Hepatocyte (in vitro differentiated cells): ENCODE data around the gene MED17.

ENCODE experiments used
- EZH2 ChIP-seq: fragments of 200-600 bp; sonication (generic); IDR thresholded peaks from 2 replicates; pipeline ENCODE4 v1.6.1; 2016; ENCODE audit warnings: antibody characterized with exemption, mild to moderate bottlenecking, borderline replicate concordance
- EZH2phosphoT487 ChIP-seq: fragments of 200-600 bp; sonication (generic); IDR thresholded peaks from one replicate; pipeline ENCODE4 v1.6.1; 2018; ENCODE audit warnings: antibody characterized with exemption, mild to moderate bottlenecking, low read depth, moderate library complexity; ENCODE audit not compliant: unreplicated experiment, severe bottlenecking
- TF ChIP-seq, protein P1 (sequence below): fragments of 200-600 bp; sonication (generic); IDR thresholded peaks from 2 replicates; pipeline ENCODE4 v1.5.1; 2016; ENCODE audit warnings: antibody characterized with exemption, mild to moderate bottlenecking; ENCODE audit not compliant: poor library complexity

GRCh38 chr11:93827363-93827762 is 43.3 kb downstream of the MED17 start:
- TF ChIP-seq EZH2 (no peak), EZH2phosphoT487 (no peak)
- TF ChIP-seq, protein P1, sequence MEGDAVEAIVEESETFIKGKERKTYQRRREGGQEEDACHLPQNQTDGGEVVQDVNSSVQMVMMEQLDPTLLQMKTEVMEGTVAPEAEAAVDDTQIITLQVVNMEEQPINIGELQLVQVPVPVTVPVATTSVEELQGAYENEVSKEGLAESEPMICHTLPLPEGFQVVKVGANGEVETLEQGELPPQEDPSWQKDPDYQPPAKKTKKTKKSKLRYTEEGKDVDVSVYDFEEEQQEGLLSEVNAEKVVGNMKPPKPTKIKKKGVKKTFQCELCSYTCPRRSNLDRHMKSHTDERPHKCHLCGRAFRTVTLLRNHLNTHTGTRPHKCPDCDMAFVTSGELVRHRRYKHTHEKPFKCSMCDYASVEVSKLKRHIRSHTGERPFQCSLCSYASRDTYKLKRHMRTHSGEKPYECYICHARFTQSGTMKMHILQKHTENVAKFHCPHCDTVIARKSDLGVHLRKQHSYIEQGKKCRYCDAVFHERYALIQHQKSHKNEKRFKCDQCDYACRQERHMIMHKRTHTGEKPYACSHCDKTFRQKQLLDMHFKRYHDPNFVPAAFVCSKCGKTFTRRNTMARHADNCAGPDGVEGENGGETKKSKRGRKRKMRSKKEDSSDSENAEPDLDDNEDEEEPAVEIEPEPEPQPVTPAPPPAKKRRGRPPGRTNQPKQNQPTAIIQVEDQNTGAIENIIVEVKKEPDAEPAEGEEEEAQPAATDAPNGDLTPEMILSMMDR, result no peak
